Activated CD4-positive, alpha-beta T cell treated with anti-CD3 and anti-CD28 coated beads, Interleukin-2, amount 50 U/mL, for 16 hours (primary cell): Measurements from ENCODE around the gene TTC21B.

ENCODE experiments used
- DNase-seq: peaks from one replicate; pipeline ENCODE4 v3.0.0-alpha.2; 2020

The TTC21B gene

GRCh38 chr2:165827921-165828276, 125.7 kb downstream of the TTC21B start:
- DNase-seq, result no peak

GRCh38 chr2:165827016-165827920, 126.3 kb downstream of the TTC21B start:
- no peak for DNase-seq

- no peak for DNase-seq
Observed at GRCh38 chr2:165825041-165825440, 128.5 kb downstream of the TTC21B start.
